Nephron progenitor cell (in vitro differentiated cells): ENCODE results near the gene LASP1.

ENCODE experiments used
- DNase-seq: peaks from one replicate; pipeline ENCODE4 v3.0.0; 2021
- H3K27ac Mint-ChIP-seq: 2 replicates; pipeline ENCODE4 v1.8.0; 2021; ENCODE audit warnings: mild to moderate bottlenecking, moderate library complexity, mixed read lengths
- H3K27me3 Mint-ChIP-seq: 2 replicates; pipeline ENCODE4 v1.8.0; 2021; ENCODE audit warnings: mild to moderate bottlenecking, low read depth, mixed read lengths; ENCODE audit not compliant: poor library complexity
- H3K36me3 Mint-ChIP-seq: 2 replicates; pipeline ENCODE4 v1.8.0; 2021; ENCODE audit warnings: low read depth, mixed read lengths
- H3K4me1 Mint-ChIP-seq: 2 replicates; pipeline ENCODE4 v1.8.0; 2021; ENCODE audit warnings: mixed read lengths
- H3K4me3 Mint-ChIP-seq: 2 replicates; pipeline ENCODE4 v1.8.0; 2021; ENCODE audit warnings: mild to moderate bottlenecking, moderate library complexity, mixed read lengths
- H3K9me3 Mint-ChIP-seq: 2 replicates; pipeline ENCODE4 v1.8.0; 2021; ENCODE audit warnings: mild to moderate bottlenecking, moderate library complexity, mixed read lengths
- CTCF ChIP-seq: fragments of 200-600 bp; sonication (generic); IDR thresholded peaks from 2 replicates; pipeline ENCODE4 v1.5.0; 2021; ENCODE audit warnings: antibody characterized with exemption

The LASP1 gene

GRCh38 chr17:38886643-38887010 lies 16.8 kb downstream of the LASP1 start:
- Mint-ChIP-seq H3K27ac (no peak overlapping the region), H3K9me3 (no peaks in the 10 kb centered on the region)

GRCh38 chr17:38888842-38889241 lies 19.0 kb downstream of the LASP1 start:
- H3K36me3 Mint-ChIP-seq: peaks cover 11% of the 10 kb centered on the region
- H3K9me3 Mint-ChIP-seq: no peaks in the 10 kb centered on the region
- no peak for TF ChIP-seq CTCF
- peaks cover 29% of the 10 kb centered on the region for H3K4me1 Mint-ChIP-seq
- no peak overlapping the region for H3K4me3 Mint-ChIP-seq
- no peak for DNase-seq
- H3K27me3 Mint-ChIP-seq: no peaks in the 10 kb centered on the region
- no peak overlapping the region for H3K27ac Mint-ChIP-seq

More at GRCh38 chr17:38886643-38887010, 16.8 kb downstream of the LASP1 start:
- no peak overlapping the region for H3K4me3 Mint-ChIP-seq
- no peak for DNase-seq
- H3K4me1 Mint-ChIP-seq: peaks cover 51% of the 10 kb centered on the region
- H3K27me3 Mint-ChIP-seq: no peaks in the 10 kb centered on the region
- no peak for TF ChIP-seq CTCF
- H3K36me3 Mint-ChIP-seq: peaks cover 15% of the 10 kb centered on the region

- H3K27me3 Mint-ChIP-seq: no peaks in the 10 kb centered on the region
- no peak overlapping the region for H3K4me3 Mint-ChIP-seq
- peak overlapping the region; percentile 76 for H3K27ac Mint-ChIP-seq
- peaks cover 23% of the 10 kb centered on the region for H3K4me1 Mint-ChIP-seq
- peaks cover 16% of the 10 kb centered on the region for H3K36me3 Mint-ChIP-seq
- DNase-seq: no peak
- no peaks in the 10 kb centered on the region for H3K9me3 Mint-ChIP-seq
- TF ChIP-seq CTCF: no peak
Measured at GRCh38 chr17:38889745-38890409, 20.0 kb downstream of the LASP1 start.

- Mint-ChIP-seq H3K4me1 (peaks cover 19% of the 10 kb centered on the region), H3K9me3 (no peaks in the 10 kb centered on the region), H3K27ac (no peak overlapping the region), H3K36me3 (peaks cover 17% of the 10 kb centered on the region), H3K4me3 (no peak overlapping the region), H3K27me3 (no peaks in the 10 kb centered on the region)
- TF ChIP-seq CTCF: no peak
- DNase-seq: no peak
Measured at GRCh38 chr17:38890410-38890746, 20.5 kb downstream of the LASP1 start.

- no peak overlapping the region for H3K4me3 Mint-ChIP-seq
- no peak for TF ChIP-seq CTCF
- no peaks in the 10 kb centered on the region for H3K9me3 Mint-ChIP-seq
- no peak for DNase-seq
- H3K27ac Mint-ChIP-seq: peak overlapping the region; percentile 85
- H3K27me3 Mint-ChIP-seq: no peaks in the 10 kb centered on the region
- H3K4me1 Mint-ChIP-seq: peaks cover 18% of the 10 kb centered on the region
- H3K36me3 Mint-ChIP-seq: peaks cover 20% of the 10 kb centered on the region
Measured at GRCh38 chr17:38891441-38891840, 21.6 kb downstream of the LASP1 start.

- Mint-ChIP-seq H3K4me3 (no peak overlapping the region), H3K27ac (no peak overlapping the region), H3K4me1 (peaks cover 14% of the 10 kb centered on the region), H3K9me3 (no peaks in the 10 kb centered on the region), H3K27me3 (no peaks in the 10 kb centered on the region), H3K36me3 (peaks cover 20% of the 10 kb centered on the region)
- no peak for TF ChIP-seq CTCF
- DNase-seq: no peak
Measured at GRCh38 chr17:38892083-38892482, 22.2 kb downstream of the LASP1 start.
